Islet precursor cell (in vitro differentiated cells): ENCODE data around the gene TRIM24.
A peak's percentile ranks its signal among the peaks of the same experiment; 100 is the strongest.
"Not testable (repeated sequence)": the region's sequence is repeated elsewhere in the genome, so short reads cannot be mapped to it uniquely, and the experiment has no call there.

Experiments
- DNase-seq: peaks from one replicate; pipeline ENCODE4 v3.0.0-alpha.2; 2018

Gene TRIM24

GRCh38 chr7:138460176-138460648 is at the start of gene TRIM24:
TRIM24 (plus strand) TSS chr7:138460259; CDS start chr7:138460549, 290 bp downstream.
- DNase-seq, result no peak

DNA sequence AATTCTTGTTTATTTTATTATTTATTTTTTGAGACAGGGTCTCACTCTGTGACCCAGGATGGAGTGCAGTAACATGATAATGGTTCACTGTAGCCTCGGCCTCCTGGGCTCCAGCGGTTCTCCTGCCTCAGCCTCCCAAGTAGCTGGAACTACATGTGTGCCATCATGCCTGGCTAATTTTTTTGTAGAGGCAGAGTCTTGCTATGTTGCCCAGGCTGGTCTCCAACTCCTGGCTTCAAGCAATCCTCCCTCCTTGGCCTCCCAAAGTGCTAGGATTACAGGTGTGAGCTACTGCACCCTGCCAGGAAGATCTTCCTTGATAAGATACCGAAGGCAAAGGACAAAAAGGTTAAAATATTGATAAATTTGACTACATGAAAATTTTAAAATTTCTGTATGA is 48.0 kb upstream of the TRIM24 start:
- not testable (repeated sequence) for DNase-seq

- not testable (repeated sequence) for DNase-seq
Measured at GRCh38 chr7:138412921-138413320, 47.1 kb upstream of the TRIM24 start.

DNA sequence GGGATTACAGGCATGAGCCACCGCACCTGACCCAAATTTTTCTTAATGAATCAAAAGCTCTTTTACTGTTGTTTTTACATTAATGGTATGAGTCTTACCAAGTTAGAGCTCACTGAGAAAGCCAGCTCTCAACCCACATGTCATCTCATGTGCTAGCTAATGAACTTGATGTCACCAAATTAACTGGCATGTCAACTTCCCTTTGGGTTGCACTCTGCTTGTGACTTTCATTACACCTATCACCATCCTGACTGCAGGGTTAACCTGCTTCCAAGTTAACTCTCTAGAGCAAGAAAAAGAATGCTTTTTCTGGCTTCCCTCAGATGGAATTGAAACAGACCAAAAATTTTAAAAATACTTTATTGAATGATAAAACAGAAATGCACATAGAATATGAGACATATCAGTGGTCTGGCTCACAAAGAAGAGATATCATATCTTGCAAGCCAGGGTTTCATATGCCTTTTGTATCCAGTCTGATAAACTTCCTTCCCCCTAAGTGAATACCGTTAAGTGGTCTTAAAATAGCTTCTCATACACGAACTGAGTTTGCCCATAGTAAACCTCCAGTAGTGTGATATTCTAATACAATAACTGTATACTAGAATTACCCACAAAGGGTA is 42.9 kb upstream of the TRIM24 start:
- DNase-seq, result no peak

GRCh38 chr7:138417764-138418163 is 42.3 kb upstream of the TRIM24 start:
- no peak for DNase-seq

DNA sequence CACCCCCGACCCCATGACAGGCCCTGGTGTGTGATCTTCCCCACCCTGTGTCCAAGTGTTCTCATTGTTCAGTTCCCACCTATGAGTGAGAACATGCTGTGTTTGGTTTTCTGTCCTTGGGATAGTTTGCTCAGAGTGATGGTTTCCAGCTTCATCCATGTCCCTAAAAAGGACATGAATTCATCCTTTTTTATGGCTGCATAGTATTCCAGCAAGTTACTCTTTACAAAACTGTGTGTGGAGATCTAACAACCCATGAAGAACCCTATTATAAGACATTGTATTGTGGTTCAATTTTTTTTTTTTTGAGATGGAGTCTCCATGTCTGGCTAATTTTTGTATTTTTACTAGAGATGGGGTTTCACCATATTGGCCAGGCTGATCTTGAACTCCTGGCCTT is 41.7 kb upstream of the TRIM24 start:
- not testable (repeated sequence) for DNase-seq

- DNase-seq, result no peak
Measured at GRCh38 chr7:138425026-138425425, 35.0 kb upstream of the TRIM24 start.

- no peak for DNase-seq
Measured at GRCh38 chr7:138429577-138430250, 30.3 kb upstream of the TRIM24 start.

DNA sequence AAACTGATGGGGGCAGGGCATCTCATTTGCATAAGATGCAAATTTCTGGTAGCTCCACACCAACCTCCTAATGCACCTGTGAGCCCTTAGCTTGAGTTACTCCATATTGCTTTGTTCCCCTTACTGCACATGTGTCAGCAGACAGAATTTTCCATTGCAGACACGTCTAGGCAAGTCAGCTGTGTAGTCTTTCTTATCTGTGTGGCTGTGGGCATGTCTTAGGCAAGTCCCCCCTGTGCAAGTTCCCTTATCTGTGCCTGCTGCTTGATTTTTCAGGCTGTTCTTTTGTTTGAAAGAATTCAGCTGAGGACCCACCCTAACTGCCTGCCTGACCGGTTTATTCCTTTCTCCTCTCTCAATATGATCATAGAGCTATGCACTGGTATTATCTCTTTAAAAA is 28.5 kb upstream of the TRIM24 start:
- no peak for DNase-seq

DNA sequence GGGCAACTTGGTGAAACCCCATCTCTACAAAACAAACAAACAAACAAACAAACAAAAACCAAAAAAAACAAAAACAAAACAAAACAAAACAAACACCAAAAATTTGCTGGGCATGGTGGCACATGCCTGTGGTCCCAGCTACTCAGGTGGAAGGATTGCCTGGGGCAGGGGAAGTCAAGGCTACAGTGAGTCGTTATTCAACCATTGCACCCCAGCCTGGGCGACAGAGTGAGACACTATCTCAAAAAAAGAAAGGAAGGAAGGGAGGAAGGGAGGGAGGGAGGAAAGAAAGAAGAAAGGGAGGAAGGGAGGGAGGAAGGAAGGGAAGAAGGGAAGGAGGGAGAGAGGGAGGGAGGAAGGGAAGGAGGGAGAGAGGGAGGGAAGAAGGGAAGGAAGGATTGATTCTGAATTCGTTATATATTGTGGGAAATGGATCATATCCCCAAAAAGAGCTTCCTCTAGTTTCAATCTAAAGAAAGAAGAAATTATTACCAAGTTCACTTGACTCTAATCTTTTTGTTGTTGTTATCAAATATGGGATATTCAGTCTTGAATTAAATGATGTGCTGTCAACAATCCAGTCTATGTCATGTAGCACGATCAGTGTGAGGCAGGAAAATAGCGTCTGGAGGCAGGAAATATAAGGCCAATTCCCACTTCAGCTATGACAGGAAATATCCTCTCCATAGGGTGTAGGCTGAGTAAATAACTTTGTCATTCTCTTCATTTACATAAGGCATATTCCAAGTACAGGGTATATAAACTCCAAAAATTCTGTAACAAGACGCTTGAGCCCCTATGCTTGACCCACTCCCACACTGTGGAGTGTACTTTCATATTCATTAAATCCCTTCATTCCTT is 26.2 kb upstream of the TRIM24 start:
- DNase-seq, result no peak

- no peak for DNase-seq
Measured at GRCh38 chr7:138434597-138435019, 25.5 kb upstream of the TRIM24 start.

DNA sequence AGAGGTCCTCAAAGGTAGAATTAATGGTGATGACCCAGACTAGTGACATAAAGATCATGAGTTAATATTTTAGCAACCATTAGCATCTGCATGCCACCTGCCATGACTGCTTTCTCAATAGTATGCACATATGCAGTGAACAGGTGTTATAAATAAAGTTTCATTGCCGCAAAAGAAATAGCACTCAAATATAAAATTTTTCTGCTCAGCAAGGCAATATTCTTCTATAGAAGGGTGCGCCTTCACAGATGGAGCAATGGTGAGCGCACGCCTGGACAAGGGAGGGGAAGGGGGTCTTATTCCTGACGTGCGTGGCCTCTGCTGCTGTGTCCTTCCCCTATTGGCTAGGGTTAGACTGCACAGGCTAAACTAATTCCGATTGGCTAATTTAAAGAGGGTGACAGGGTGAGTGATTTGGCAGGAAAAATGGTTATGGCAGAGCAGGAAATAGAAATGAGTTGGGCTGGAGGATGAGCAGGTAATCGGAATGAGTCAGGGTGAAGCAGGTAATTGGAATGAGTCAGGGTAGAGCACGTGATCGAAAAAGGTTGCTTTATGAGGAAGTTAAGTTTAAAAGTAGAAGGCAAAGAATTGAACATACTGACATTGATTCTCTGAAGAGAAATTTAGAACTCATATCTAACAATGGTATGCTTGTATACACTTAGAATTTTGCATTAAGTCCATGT is 24.7 kb upstream of the TRIM24 start:
- DNase-seq, result no peak

- DNase-seq, result no peak
Measured at GRCh38 chr7:138436388-138436787, 23.7 kb upstream of the TRIM24 start.

GRCh38 chr7:138440460-138440859 is 19.6 kb upstream of the TRIM24 start:
- DNase-seq, result no peak

GRCh38 chr7:138442822-138443221 is 17.2 kb upstream of the TRIM24 start:
- no peak for DNase-seq

DNA sequence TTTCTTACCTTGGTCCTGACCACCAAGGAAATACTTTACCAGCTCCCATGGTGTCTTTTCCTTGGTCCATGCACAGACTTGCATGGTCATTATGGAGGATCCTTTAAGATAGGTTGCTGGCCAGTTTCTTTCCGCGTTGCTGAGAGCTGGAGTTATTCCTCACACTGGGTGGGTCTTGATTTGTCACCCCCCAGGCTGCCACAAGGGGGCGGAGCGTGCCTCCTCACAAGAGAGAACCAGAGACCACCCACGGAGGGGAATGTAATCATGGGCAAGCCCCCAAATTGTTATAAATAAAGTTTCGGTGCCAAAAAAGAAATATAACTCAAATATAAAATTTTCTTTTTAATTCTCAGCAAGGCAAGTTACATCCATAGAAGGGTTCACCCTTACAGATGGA is 10.5 kb upstream of the TRIM24 start:
- no peak for DNase-seq

GRCh38 chr7:138455609-138456008 is 4.5 kb upstream of the TRIM24 start:
- DNase-seq, result no peak

DNA sequence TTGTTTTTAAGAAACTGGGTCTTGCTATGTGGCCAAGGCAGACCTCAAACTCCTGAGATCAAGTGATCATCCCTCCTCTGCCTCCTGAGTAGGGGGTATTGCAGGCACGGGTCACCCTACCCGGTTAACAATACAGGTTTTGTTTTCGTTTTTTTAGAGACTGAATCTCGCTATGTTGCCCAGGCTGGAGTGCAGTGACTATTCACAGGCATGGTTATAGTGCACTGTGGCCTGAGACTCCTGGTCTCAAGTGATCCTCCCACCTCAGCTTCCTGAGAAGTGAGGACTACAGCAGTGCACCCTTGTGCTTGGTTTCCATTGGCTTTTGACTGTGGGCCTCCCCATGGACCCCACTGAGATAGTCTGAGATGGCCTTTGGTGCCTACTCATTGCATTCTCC is 3.8 kb upstream of the TRIM24 start:
- DNase-seq, result no peak

GRCh38 chr7:138458576-138459412 is 1.3 kb upstream of the TRIM24 start:
- no peak for DNase-seq

DNA sequence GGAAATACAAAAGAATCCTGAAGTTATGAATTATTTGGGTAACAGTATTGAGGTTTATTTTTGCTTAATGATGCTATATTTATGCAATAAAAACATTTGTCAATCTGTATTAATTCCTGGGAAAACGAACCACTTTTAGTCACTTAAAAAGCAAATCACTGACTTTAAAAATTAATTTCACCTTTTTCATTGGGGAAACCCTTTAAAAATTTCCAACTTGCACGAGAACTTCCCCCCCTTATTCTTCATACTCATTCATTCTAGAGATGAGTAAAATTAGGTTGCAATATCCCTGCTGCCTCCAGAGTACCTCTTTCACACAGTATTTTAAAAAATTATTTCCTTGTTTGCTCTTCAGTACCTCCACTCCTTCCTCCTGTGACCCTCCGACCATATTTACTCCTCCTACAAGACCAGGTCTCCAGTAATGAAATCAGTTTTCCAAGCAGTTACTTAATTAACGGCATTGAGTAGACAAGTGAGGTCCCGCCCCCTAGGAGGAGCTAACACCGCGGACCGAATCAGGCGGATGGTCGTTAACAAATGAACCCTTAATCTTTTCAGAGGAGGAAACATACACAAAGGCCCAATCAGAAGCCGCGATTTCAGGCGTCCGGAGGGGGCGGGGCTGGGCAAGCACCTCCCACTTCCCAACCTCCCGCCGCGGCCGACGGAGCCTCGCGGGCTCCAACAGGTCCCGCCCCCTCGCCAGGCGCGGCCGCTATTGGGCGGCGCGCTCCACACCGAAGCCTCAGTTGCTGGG is 465 bp upstream of the TRIM24 start:
- peak; percentile 99 for DNase-seq
